Caco-2 (cell line): Measurements from ENCODE around the gene HMGCLL1. TPM values are rescaled to one million over a fixed set of nuclear protein-coding genes. Genes with fewer than 3 reads are reported as not detected.
A peak's percentile ranks its signal among the peaks of the same experiment; 100 is the strongest.

ENCODE experiments used
- BruUV-seq: library from RNA; stranded (reverse); fragments of 400-500 nt; replicated peaks from 2 replicates; lab custom pipeline; 2021; lab: Mats Ljungman, UMichigan
- CTCF ChIA-PET: fragments of 300-600 bp; sonication (Branson Sonifier 250); formaldehyde crosslinking; loops from one replicate; lab custom pipeline; 2022; ENCODE audit warnings: antibody characterized with exemption; lab: Charles Lee
- POLR2A ChIA-PET: fragments of 300-600 bp; sonication (Branson Sonifier 250); formaldehyde crosslinking; loops from one replicate; lab custom pipeline; 2022; ENCODE audit warnings: antibody characterized with exemption; lab: Charles Lee
- DNase-seq, 2 experiments: peaks; one replicate each; pipeline versions ENCODE4 v3.0.0 to v3.0.0-alpha.2; 2020 to 2022
- H3K27me3 ChIP-seq: replicated peaks from 2 replicates; pipeline ENCODE4 v1.6.0; 2011; ENCODE audit warnings: low read length; ENCODE audit not compliant: control insufficient read depth, insufficient read depth
- H3K36me3 ChIP-seq: 2 replicates; pipeline ENCODE4 v1.5.1; 2011; ENCODE audit warnings: low read length; ENCODE audit not compliant: control insufficient read depth, insufficient read depth
- H3K4me1 ChIP-seq: fragments of 250-450 bp; sonication (Bioruptor Pico); 2 replicates; pipeline ENCODE4 v1.5.1; 2020; ENCODE audit warnings: mild to moderate bottlenecking
- H3K4me3 ChIP-seq: 2 replicates; pipeline ENCODE4 v1.5.1; 2011; ENCODE audit warnings: low read depth, mild to moderate bottlenecking, control low read depth, low read length
- H3K9me3 ChIP-seq: fragments of 250-450 bp; sonication (Bioruptor Pico); 2 replicates; pipeline ENCODE4 v1.5.1; 2020; ENCODE audit warnings: mild to moderate bottlenecking, moderate library complexity
- H3K27ac Mint-ChIP-seq: one replicate; pipeline ENCODE4 v1.8.0; 2022; ENCODE audit warnings: mixed read lengths; ENCODE audit not compliant: unreplicated experiment
- H3K27me3 Mint-ChIP-seq: one replicate; pipeline ENCODE4 v1.8.0; 2022; ENCODE audit warnings: mixed read lengths; ENCODE audit not compliant: insufficient read depth, unreplicated experiment
- H3K36me3 Mint-ChIP-seq: one replicate; pipeline ENCODE4 v1.8.0; 2022; ENCODE audit warnings: mild to moderate bottlenecking, mixed read lengths; ENCODE audit not compliant: insufficient read depth, unreplicated experiment
- H3K4me1 Mint-ChIP-seq: one replicate; pipeline ENCODE4 v1.8.0; 2022; ENCODE audit warnings: low read depth, mixed read lengths; ENCODE audit not compliant: unreplicated experiment
- H3K4me3 Mint-ChIP-seq: one replicate; pipeline ENCODE4 v1.8.0; 2022; ENCODE audit warnings: mild to moderate bottlenecking, moderate library complexity, mixed read lengths; ENCODE audit not compliant: unreplicated experiment
- H3K9me3 Mint-ChIP-seq: one replicate; pipeline ENCODE4 v1.8.0; 2022; ENCODE audit warnings: mixed read lengths; ENCODE audit not compliant: unreplicated experiment
- intact Hi-C: fragments of 100-400 bp; cut with micrococcal nuclease; formaldehyde crosslinking; loops from one replicate; pipeline ENCODE4 v1.10.0; 2022; ENCODE audit not compliant: unreplicated experiment
- total RNA-seq: library from RNA; stranded (reverse); gene quantifications from 2 replicates; pipeline ENCODE4 v1.2.3, GENCODE V29; 2022
- TF ChIP-seq, protein P1 (sequence below), 2 experiments: fragments of 200-600 bp in 1 of 2; IDR thresholded peaks; 1 replicate in 1 of 2; 2 replicates in 1 of 2; pipeline versions ENCODE4 v1.5.1 to v1.8.0; 2011 to 2022; ENCODE audit warnings: antibody characterized with exemption in 1 of 2, control low read depth in 1 of 2, inconsistent platforms in 1 of 2, low read depth in 1 of 2, low read length in 1 of 2, mild to moderate bottlenecking in 1 of 2, moderate library complexity in 1 of 2; ENCODE audit not compliant: insufficient read depth in 1 of 2, severe bottlenecking in 1 of 2, unreplicated experiment in 1 of 2

HMGCLL1 gene
- total RNA-seq, 1 experiment from 2014 or later: not detected

- Histone ChIP-seq H3K4me3 (no peak overlapping the region), H3K9me3 (no peaks in the 10 kb centered on the region), H3K36me3 (no peaks in the 10 kb centered on the region), H3K4me1 (no peaks in the 10 kb centered on the region), H3K27me3 (no peaks in the 10 kb centered on the region)
- intact Hi-C loops: no loop called here
- H3K36me3 Mint-ChIP-seq: no peaks in the 10 kb centered on the region
- BruUV-seq: no TSS peak
- TF ChIP-seq, protein P1, sequence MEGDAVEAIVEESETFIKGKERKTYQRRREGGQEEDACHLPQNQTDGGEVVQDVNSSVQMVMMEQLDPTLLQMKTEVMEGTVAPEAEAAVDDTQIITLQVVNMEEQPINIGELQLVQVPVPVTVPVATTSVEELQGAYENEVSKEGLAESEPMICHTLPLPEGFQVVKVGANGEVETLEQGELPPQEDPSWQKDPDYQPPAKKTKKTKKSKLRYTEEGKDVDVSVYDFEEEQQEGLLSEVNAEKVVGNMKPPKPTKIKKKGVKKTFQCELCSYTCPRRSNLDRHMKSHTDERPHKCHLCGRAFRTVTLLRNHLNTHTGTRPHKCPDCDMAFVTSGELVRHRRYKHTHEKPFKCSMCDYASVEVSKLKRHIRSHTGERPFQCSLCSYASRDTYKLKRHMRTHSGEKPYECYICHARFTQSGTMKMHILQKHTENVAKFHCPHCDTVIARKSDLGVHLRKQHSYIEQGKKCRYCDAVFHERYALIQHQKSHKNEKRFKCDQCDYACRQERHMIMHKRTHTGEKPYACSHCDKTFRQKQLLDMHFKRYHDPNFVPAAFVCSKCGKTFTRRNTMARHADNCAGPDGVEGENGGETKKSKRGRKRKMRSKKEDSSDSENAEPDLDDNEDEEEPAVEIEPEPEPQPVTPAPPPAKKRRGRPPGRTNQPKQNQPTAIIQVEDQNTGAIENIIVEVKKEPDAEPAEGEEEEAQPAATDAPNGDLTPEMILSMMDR (IDR thresholded peaks at IDR 0.05; ENCODE audit: insufficient read depth in 1 of 2, low read depth in 1 of 2, low read length in 1 of 2, severe bottlenecking in 1 of 2, unreplicated experiment in 1 of 2): no peak
- H3K27me3 Mint-ChIP-seq: no peaks in the 10 kb centered on the region
- H3K4me3 Mint-ChIP-seq: no peak overlapping the region
- POLR2A ChIA-PET: no interaction called here
- H3K27ac Mint-ChIP-seq: no peak overlapping the region
- DNase-seq: no peak
- no peaks in the 10 kb centered on the region for H3K4me1 Mint-ChIP-seq
- H3K9me3 Mint-ChIP-seq: no peaks in the 10 kb centered on the region
- CTCF ChIA-PET: no interaction called here
Measured at GRCh38 chr6:55497694-55498093, 81.3 kb downstream of the HMGCLL1 start.

- Mint-ChIP-seq H3K4me3 (no peak overlapping the region), H3K27me3 (no peaks in the 10 kb centered on the region), H3K27ac (no peak overlapping the region), H3K36me3 (no peaks in the 10 kb centered on the region), H3K9me3 (no peaks in the 10 kb centered on the region), H3K4me1 (no peaks in the 10 kb centered on the region)
- Histone ChIP-seq H3K27me3 (no peaks in the 10 kb centered on the region), H3K4me3 (no peak overlapping the region), H3K4me1 (no peaks in the 10 kb centered on the region), H3K9me3 (no peaks in the 10 kb centered on the region), H3K36me3 (no peaks in the 10 kb centered on the region)
- no TSS peak for BruUV-seq
- TF ChIP-seq, protein P1 (IDR thresholded peaks at IDR 0.05; ENCODE audit: insufficient read depth in 1 of 2, low read depth in 1 of 2, low read length in 1 of 2, severe bottlenecking in 1 of 2, unreplicated experiment in 1 of 2): no peak
- no peak for DNase-seq
- POLR2A ChIA-PET: no interaction called here
- CTCF ChIA-PET: no interaction called here
- intact Hi-C loops: no loop called here
Measured at GRCh38 chr6:55496201-55496600, 82.8 kb downstream of the HMGCLL1 start.

DNA sequence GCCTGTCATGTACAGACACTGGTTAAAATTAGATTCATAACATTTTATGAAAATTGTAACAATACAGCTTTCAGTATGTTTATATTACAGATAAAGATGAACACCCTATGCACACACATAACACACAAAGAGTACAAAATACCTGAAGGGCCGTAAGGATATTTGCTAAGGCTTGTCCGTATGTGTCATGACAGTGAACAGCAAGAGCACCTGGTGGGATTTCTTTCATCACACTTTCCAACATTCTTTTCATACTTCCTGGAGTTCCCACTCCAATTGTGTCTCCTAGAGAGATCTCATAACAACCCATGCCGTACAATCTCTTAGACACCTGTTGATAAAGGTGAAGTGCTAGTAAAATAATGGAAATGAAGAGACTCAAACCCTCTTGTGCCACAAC is 83.7 kb downstream of the HMGCLL1 start:
- H3K27ac Mint-ChIP-seq: peak overlapping the region; percentile 29
- CTCF ChIA-PET: no interaction called here
- no peaks in the 10 kb centered on the region for H3K27me3 Mint-ChIP-seq
- TF ChIP-seq, protein P1 (IDR thresholded peaks at IDR 0.05; ENCODE audit: insufficient read depth in 1 of 2, low read depth in 1 of 2, low read length in 1 of 2, severe bottlenecking in 1 of 2, unreplicated experiment in 1 of 2): no peak
- Histone ChIP-seq H3K9me3 (no peaks in the 10 kb centered on the region), H3K4me1 (no peaks in the 10 kb centered on the region), H3K36me3 (no peaks in the 10 kb centered on the region), H3K27me3 (no peaks in the 10 kb centered on the region), H3K4me3 (no peak overlapping the region)
- POLR2A ChIA-PET: no interaction called here
- DNase-seq: peak in 1 of 2 experiments; percentile 1
- H3K4me3 Mint-ChIP-seq: no peak overlapping the region
- no TSS peak for BruUV-seq
- H3K9me3 Mint-ChIP-seq: no peaks in the 10 kb centered on the region
- H3K4me1 Mint-ChIP-seq: no peaks in the 10 kb centered on the region
- intact Hi-C loops: no loop called here
- H3K36me3 Mint-ChIP-seq: no peaks in the 10 kb centered on the region
